NCI-H446 treated with DMSO at 0.1 percent for 48 hours (cell line): ENCODE results near the gene SDCCAG8.

ENCODE experiments used
- DNase-seq: peaks from one replicate; lab custom pipeline; 2025; lab: John Stamatoyannopoulos, UW

Gene SDCCAG8

GRCh38 chr1:243483071-243483771 is 227.4 kb downstream of the SDCCAG8 start:
- DNase-seq: no peak

- no peak for DNase-seq
Measured at GRCh38 chr1:243483952-243484351, 228.1 kb downstream of the SDCCAG8 start.

- no peak for DNase-seq
Measured at GRCh38 chr1:243487036-243487648, 231.3 kb downstream of the SDCCAG8 start.

- no peak for DNase-seq
Measured at GRCh38 chr1:243487649-243488227, 231.9 kb downstream of the SDCCAG8 start.

- no peak for DNase-seq
Measured at GRCh38 chr1:243488459-243489157, 232.8 kb downstream of the SDCCAG8 start.

- no peak for DNase-seq
Measured at GRCh38 chr1:243489158-243489527, 233.3 kb downstream of the SDCCAG8 start.

GRCh38 chr1:243489681-243490546 is 234.1 kb downstream of the SDCCAG8 start:
- DNase-seq: no peak

- DNase-seq: peak; percentile 58
Measured at GRCh38 chr1:243490748-243491686, 235.2 kb downstream of the SDCCAG8 start.

- DNase-seq: peak; percentile 81
Measured at GRCh38 chr1:243493156-243494129, 237.6 kb downstream of the SDCCAG8 start.

GRCh38 chr1:243494741-243495431 is 239.0 kb downstream of the SDCCAG8 start:
- DNase-seq: no peak

- no peak for DNase-seq
Measured at GRCh38 chr1:243495442-243496186, 239.8 kb downstream of the SDCCAG8 start.

GRCh38 chr1:243496187-243496646 is 240.4 kb downstream of the SDCCAG8 start:
- peak; percentile 94 for DNase-seq

GRCh38 chr1:243496806-243497205 is 241.0 kb downstream of the SDCCAG8 start:
- no peak for DNase-seq

- DNase-seq: no peak
Measured at GRCh38 chr1:243497939-243498681, 242.3 kb downstream of the SDCCAG8 start.

GRCh38 chr1:243499248-243499647 is 243.4 kb downstream of the SDCCAG8 start:
- DNase-seq: no peak

GRCh38 chr1:243499711-243500110 is 243.9 kb downstream of the SDCCAG8 start:
- no peak for DNase-seq

GRCh38 chr1:243500512-243500911 is 244.7 kb downstream of the SDCCAG8 start:
- DNase-seq: no peak
